ENCODE data around the gene DUXA.

GRCh38 chr19:57106722-57107235 is 60.5 kb downstream of the DUXA start:
- TF ChIP-seq CTCF (IDR thresholded peaks at IDR 0.05; ENCODE audit: poor library complexity, severe bottlenecking) (no peak), REST (IDR thresholded peaks at IDR 0.05; ENCODE audit: borderline replicate concordance) (no peak), POLR2AphosphoS5 (IDR thresholded peaks at IDR 0.05) (no peak), TAF1 (IDR thresholded peaks at IDR 0.05; ENCODE audit: low read depth) (no peak), EP300 (conservative IDR thresholded peaks at IDR 0.05; ENCODE audit: poor library complexity, severe bottlenecking) (no peak), RAD21 (conservative IDR thresholded peaks at IDR 0.05) (no peak)

Measured in neural cell (in vitro differentiated cells).